OCI-LY3 (cell line): ENCODE results near the gene HSPA12A.

Source experiments
- CTCF ChIP-seq: fragments of 200-600, 300-600 bp; sonication (generic); IDR thresholded peaks from 2 replicates; pipeline ENCODE4 v1.5.1; 2014; ENCODE audit warnings: antibody characterized with exemption, low read length, low read depth
- EZH2phosphoT487 ChIP-seq: fragments of 200-600 bp; shearing (Covaris generic); IDR thresholded peaks from 2 replicates; pipeline ENCODE4 v1.6.1; 2018; ENCODE audit warnings: antibody characterized with exemption, mixed run types, low read depth

- TF ChIP-seq EZH2phosphoT487, result no peak
- TF ChIP-seq CTCF, result no peak; the same call in 1 of the 2 replicates
Measured at GRCh38 chr10:116654816-116655215, 87.5 kb downstream of the HSPA12A start.
